Measurements from ENCODE around the gene PLXND1.

DNA sequence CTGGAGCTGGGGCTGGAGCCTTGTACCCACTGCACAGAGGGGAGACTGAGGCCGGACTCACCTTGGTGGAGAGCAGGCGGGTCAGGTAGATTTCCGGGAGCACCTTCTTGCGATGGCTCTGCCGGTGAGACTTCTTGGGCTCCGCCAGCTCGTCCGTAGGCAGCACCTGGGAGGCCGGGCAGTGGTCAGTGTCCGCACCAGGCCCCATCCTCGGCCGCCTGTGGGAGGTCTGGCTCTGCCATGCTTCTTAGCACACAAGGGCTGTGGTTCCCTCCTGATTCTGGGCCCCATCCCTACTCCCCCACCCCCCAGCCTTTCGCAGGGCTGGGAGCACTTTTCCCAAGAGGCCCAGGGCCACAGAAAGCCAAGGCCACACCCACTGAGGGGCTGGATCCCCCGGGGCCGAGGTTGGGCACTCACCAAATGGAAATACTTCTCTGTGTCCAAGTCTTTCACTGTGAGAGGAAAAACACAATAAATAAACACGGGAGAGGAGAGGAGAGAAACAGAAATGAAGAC lies 46.1 kb downstream of the PLXND1 start:
- TF ChIP-seq, protein P1, sequence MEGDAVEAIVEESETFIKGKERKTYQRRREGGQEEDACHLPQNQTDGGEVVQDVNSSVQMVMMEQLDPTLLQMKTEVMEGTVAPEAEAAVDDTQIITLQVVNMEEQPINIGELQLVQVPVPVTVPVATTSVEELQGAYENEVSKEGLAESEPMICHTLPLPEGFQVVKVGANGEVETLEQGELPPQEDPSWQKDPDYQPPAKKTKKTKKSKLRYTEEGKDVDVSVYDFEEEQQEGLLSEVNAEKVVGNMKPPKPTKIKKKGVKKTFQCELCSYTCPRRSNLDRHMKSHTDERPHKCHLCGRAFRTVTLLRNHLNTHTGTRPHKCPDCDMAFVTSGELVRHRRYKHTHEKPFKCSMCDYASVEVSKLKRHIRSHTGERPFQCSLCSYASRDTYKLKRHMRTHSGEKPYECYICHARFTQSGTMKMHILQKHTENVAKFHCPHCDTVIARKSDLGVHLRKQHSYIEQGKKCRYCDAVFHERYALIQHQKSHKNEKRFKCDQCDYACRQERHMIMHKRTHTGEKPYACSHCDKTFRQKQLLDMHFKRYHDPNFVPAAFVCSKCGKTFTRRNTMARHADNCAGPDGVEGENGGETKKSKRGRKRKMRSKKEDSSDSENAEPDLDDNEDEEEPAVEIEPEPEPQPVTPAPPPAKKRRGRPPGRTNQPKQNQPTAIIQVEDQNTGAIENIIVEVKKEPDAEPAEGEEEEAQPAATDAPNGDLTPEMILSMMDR (IDR thresholded peaks at IDR 0.05) = no peak
- TF ChIP-seq POLR2A (IDR thresholded peaks at IDR 0.05) = no peak

Data from tibial nerve (tissue), 3 donors.